Measurements from ENCODE around the gene FRMD7. TPM values are rescaled to one million over a fixed set of nuclear protein-coding genes. Genes with fewer than 3 reads are reported as not detected.
"Not testable (repeated sequence)": the region's sequence is repeated elsewhere in the genome, so short reads cannot be mapped to it uniquely, and the experiment has no call there.

The FRMD7 gene
- total RNA-seq, 1 experiment from 2014 or later, result not detected

DNA sequence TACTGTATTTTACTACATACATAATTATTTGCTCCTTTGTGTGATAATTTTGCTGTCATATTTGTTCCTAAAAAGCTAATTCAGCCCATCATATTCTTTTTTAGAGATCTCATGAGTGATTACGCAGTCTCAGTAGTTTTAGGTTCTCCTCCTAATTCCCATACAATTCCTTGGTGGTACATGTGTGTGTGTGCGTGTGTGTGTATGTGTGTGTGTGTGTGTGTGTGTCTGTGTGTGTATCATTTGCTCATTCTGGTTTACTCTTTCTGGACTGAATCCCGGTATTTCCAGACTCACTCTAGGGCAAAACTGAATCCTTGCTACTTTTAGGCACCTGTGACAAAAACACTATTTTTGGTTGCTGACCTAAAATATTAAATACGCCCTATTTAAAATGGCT is 69.8 kb downstream of the FRMD7 start:
- Histone ChIP-seq H3K27me3 (no peaks in the 10 kb centered on the region), H3K9me3 (no peaks in the 10 kb centered on the region), H3K4me3 (no peak overlapping the region), H3K36me3 (no peaks in the 10 kb centered on the region)
- DNase-seq, result no peak

DNA sequence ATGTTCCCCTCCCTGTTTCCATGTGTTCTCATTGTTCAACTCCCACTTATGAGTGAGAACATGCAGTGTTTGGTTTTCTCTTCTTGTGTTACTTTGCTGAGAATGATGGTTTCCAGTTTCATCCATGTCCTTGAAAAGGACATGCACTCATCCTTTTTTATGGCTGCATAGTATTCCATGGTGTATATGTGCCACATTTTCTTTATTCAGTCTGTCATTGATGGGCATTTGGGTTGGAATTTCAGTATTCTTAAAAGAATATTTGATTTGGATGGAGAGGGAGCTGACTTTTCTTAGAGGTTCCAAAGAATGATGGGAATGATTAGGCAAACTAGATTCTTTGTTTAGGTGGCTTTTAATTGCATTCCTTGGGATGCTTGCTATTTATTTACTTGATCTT is 76.0 kb downstream of the FRMD7 start:
- DNase-seq, result not testable (repeated sequence)

DNA sequence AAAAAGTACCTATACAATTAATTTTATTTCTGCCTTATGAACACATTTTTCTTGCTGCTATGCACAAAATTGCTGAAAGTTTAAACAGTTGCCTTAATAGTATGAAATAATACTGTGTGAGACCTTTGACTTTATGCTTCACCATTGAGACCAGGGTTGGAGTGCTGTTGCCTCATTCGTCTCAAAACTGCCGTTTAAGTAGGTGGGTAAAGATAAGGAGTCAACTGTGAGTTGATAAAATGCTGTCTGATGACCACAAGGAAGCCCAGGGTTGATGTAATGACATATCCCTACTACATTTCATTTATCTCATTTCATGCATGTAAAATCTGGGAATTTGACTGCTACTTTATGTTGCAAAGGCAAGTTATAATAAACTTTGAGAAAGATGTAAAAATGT is 81.3 kb downstream of the FRMD7 start:
- no peaks in the 10 kb centered on the region for H3K27me3 ChIP-seq
- no peaks in the 10 kb centered on the region for H3K36me3 ChIP-seq
- H3K4me3 ChIP-seq, result no peak overlapping the region
- no peak for DNase-seq
- no peaks in the 10 kb centered on the region for H3K9me3 ChIP-seq

More for the DNA sequence above, 76.0 kb downstream of the FRMD7 start:
- H3K36me3 ChIP-seq, H3K9me3 ChIP-seq, H3K4me3 ChIP-seq, H3K27me3 ChIP-seq: not testable (repeated sequence)

DNA sequence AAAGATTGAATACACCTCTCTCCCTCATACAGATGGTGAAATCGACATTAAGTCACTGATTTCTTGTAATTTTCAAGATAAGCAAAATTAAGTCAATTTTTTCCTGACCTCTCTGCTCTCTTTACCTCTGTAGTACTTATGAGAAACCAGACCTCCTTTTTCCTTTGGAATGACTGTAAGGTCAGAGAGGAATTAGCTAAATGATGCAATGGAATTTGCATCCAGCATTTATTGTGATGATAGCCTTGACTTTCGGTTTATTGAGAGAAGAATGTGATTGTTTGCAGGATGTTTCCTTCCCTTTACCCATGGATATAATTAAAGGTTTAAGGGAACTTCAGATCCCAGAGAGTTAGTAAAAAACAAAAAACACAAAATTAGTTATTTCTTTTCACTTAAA is 82.4 kb downstream of the FRMD7 start:
- no peaks in the 10 kb centered on the region for H3K27me3 ChIP-seq
- no peak overlapping the region for H3K4me3 ChIP-seq
- no peak for DNase-seq
- H3K9me3 ChIP-seq, result no peaks in the 10 kb centered on the region
- H3K36me3 ChIP-seq, result no peaks in the 10 kb centered on the region

DNA sequence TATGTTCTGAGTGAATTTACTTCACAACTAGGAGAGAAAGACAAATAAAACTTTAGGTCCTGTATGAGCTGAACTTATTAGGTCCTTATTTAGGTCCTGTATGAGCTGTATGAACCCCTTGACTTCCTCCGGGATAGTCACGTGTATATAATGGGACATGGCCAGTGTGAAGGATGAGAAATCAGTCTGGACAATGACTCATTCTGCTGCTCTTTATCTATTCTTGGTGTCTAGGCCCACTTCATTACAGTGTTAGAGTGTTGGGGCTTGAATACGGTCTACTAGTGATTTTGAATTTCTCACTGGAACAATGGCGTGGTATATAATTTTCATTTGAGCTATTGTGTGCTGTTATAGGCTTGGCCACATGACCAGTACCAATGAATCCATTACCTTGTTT is 82.9 kb downstream of the FRMD7 start:
- H3K9me3 ChIP-seq, result no peaks in the 10 kb centered on the region
- DNase-seq, result no peak
- no peaks in the 10 kb centered on the region for H3K27me3 ChIP-seq
- H3K36me3 ChIP-seq, result no peaks in the 10 kb centered on the region
- H3K4me3 ChIP-seq, result no peak overlapping the region

DNA sequence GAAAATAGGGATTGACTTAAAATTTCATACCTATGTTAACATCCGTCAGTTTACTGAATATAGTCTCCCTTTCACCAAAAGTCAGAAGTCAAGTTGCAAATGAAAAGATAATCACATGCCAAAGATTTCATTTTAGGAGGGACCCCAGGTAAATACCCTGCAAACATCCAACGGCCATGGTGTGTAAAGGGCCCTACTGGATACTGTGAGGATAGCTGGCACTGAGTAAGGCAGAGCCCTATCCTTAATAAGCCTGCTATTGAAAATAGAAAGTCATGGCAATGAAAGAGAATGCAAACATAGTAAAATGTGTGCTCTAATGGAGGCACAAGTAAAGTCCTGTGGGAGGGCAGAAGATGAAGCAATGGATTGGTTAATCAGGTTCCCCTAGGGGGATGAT is 83.8 kb downstream of the FRMD7 start:
- H3K27me3 ChIP-seq, result no peaks in the 10 kb centered on the region
- no peaks in the 10 kb centered on the region for H3K9me3 ChIP-seq
- DNase-seq, result no peak
- no peaks in the 10 kb centered on the region for H3K36me3 ChIP-seq
- H3K4me3 ChIP-seq, result no peak overlapping the region

DNA sequence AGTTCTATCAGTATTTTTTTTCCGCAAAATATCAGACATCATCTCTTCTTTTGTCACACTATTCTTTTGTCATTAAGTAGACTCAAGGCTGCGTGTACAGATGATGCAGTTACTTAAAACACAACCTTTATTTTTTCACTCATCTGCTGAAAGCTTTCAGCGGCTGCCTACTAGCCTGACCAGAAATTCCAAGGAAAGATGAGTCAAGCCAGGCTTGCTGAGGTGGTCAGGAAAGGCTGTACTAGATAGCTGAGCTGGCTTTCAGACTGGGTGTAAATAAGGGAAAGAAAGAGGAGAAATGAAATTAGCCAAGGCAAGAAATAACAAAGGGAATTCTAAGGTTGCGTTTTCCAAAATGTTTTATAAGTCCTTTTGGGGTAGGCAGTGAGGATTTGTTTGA is 86.8 kb downstream of the FRMD7 start:
- H3K27me3 ChIP-seq, result no peaks in the 10 kb centered on the region
- DNase-seq, result no peak
- no peaks in the 10 kb centered on the region for H3K9me3 ChIP-seq
- H3K36me3 ChIP-seq, result no peaks in the 10 kb centered on the region
- no peak overlapping the region for H3K4me3 ChIP-seq

DNA sequence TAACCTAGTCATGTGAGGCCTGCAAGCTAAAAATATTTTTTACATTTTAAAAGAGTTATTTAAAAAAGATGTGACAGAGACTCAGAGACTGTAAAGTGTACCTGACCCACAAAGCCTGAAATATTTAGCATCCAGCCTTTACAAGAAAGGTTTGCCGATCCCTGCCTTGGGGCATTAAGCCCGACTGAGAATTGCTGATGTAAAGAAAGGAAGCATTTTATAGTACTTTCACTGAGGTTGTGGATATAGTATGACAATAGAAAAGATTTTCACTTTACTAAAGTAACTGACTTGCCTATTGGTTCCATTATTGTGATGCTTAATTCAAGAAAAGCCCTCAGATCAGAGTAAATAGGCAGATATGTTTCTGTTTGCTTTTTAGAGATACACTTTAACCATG is 87.8 kb downstream of the FRMD7 start:
- Histone ChIP-seq H3K27me3 (no peaks in the 10 kb centered on the region), H3K36me3 (no peaks in the 10 kb centered on the region), H3K4me3 (no peak overlapping the region), H3K9me3 (no peaks in the 10 kb centered on the region)
- no peak for DNase-seq

DNA sequence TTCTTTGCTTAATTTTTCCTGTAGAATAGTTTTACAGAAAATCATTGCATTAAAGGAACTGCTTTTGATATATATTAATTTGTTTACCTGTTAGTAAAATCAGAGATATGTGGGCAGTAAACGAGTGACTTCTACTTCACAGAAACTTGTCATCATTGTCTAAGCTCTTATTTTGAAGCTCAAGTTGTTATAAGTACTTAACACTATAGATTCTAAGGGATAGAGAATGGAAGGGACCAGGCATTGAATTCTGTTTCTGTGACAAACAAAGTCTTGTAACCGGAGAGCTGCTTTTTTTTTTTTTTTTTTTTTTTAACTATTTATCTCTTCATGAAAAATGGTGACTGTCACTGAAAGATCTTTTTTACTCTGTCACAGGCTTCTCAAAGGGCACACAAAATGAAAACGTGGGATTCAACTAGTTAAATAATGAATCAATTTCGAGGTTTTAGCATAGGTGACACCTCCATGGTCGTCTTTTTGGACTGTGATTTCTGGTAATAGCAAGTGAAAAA is 90.3 kb downstream of the FRMD7 start:
- no peaks in the 10 kb centered on the region for H3K36me3 ChIP-seq

DNA sequence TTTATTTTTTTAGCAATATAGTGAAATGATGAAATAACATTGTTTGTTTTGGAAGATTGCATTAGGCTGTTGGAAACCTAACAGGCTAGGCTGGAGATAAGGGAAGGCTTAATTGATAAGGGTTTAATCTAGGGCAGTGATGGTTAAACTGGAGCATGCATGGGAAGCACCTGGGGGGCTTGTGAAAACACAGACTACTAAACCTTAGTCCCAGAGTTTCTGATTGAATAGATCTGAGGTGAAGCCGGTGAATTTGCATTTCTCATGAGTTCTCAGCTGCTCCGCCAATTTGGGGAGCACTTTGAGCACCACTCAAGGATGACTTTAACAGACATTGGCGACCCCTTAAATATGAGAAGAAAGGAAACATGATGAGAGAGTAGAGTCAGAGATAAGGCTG is 93.2 kb downstream of the FRMD7 start:
- no peak for DNase-seq
- Histone ChIP-seq H3K27me3 (no peaks in the 10 kb centered on the region), H3K9me3 (no peaks in the 10 kb centered on the region), H3K4me3 (no peak overlapping the region), H3K36me3 (no peaks in the 10 kb centered on the region)

More for the DNA sequence above, 90.3 kb downstream of the FRMD7 start:
- no peaks in the 10 kb centered on the region for H3K27me3 ChIP-seq
- H3K4me3 ChIP-seq, result no peak overlapping the region
- DNase-seq, result no peak
- H3K9me3 ChIP-seq, result no peaks in the 10 kb centered on the region

DNA sequence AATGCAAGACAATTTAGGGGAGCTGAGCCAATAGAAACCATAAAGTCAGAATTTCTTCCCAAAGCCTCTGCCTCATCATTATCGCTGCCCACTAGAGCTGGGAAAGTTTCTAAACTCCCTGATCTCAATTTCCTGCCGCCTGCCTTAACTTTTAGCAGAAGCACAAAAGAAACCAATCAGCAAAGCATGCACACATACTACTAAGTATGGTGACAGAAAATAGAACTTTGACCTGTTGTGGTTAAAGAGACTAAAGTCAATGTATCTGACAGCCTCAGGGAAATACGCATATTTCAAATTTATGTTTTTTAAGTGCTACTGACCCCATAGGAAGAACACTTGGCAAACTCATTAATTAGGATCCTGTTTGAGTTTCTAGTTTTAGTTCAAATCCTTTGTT is 94.7 kb downstream of the FRMD7 start:
- Histone ChIP-seq H3K9me3 (no peaks in the 10 kb centered on the region), H3K27me3 (no peaks in the 10 kb centered on the region), H3K4me3 (no peak overlapping the region), H3K36me3 (no peaks in the 10 kb centered on the region)
- DNase-seq, result no peak

DNA sequence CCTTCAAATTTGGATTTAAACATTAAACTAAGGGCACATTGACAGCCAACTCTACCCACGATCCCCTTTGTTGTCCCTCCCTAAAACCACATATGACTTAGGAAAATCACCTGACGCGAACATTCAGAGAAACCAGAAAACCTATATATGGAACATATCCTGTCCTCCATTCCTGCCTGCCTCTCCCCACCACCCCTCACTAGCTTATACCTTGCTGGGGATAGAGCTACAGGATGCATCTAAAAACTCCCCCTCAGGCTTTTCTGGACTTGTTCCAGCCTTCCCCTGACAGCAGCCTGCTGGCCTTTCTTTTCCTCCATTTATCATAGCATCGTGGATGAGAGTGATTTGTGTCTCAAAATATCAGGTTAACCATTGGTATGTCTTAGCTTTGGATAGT is 96.0 kb downstream of the FRMD7 start:
- no peaks in the 10 kb centered on the region for H3K27me3 ChIP-seq
- no peak for DNase-seq
- H3K4me3 ChIP-seq, result no peak overlapping the region
- H3K36me3 ChIP-seq, result no peaks in the 10 kb centered on the region
- H3K9me3 ChIP-seq, result no peaks in the 10 kb centered on the region

DNA sequence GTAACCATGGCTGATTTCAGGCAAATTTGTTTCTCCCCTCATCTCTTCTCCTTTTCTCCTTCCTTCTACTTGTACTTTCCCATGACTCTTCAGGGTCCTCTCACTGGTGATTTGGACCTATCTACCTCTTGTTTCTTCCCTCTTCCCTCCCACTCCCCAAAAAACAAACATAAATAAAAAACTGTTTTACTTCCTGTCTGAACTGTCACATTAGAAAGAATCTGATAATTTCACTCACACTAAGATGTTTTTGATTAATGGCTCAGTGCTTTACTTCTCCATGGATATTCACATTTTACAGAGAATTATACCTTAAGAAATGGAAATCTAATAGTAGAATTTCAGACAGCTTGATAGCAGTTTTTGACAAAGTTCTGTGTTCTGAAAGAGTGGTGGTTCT is 97.6 kb downstream of the FRMD7 start:
- DNase-seq, result no peak
- H3K27me3 ChIP-seq, result no peaks in the 10 kb centered on the region; the same call in 1 of the 2 replicates
- H3K36me3 ChIP-seq, result no peaks in the 10 kb centered on the region
- H3K9me3 ChIP-seq, result no peaks in the 10 kb centered on the region
- H3K4me3 ChIP-seq, result no peak overlapping the region

Other genes starting within 250 kb of the FRMD7 start
- 4.5 and 12.3 TPM in 2 replicates for gene STK26, start 104.7 kb downstream of the FRMD7 start, total RNA-seq (2014; rRNA removed; shearing (Covaris generic); ENCODE audit: low replicate concordance)
- 9.7 and 18.6 TPM in 2 replicates for gene RAP2C, start 91.4 kb upstream of the FRMD7 start, total RNA-seq (2014; rRNA removed; shearing (Covaris generic); ENCODE audit: low replicate concordance)